Activated CD4-positive, alpha-beta memory T cell treated with anti-CD3 and anti-CD28 coated beads, Interleukin-2, amount 10 ng/mL, durations not matched to agents 7 days and 5 days (primary cell): Measurements from ENCODE around the gene WLS. TPM values are rescaled to one million over a fixed set of nuclear protein-coding genes. Genes with fewer than 3 reads are reported as not detected.
"Not testable (repeated sequence)": the region's sequence is repeated elsewhere in the genome, so short reads cannot be mapped to it uniquely, and the experiment has no call there.

Source experiments
- CTCF ChIA-PET: fragments of 350-600 bp; sonication (Branson Sonifier 250); formaldehyde crosslinking; loops from one replicate; lab custom pipeline; 2021; ENCODE audit warnings: antibody characterized with exemption, inconsistent platforms; lab: Charles Lee
- POLR2A ChIA-PET: fragments of 350-600 bp; sonication (Branson Sonifier 250); formaldehyde crosslinking; loops from one replicate; lab custom pipeline; 2021; ENCODE audit warnings: antibody characterized with exemption; lab: Charles Lee
- DNase-seq: peaks from one replicate; pipeline ENCODE4 v3.0.0-alpha.2; 2020
- H3K27ac Mint-ChIP-seq: one replicate; pipeline ENCODE4 v1.8.0; 2021; ENCODE audit warnings: mild to moderate bottlenecking, mixed read lengths
- H3K27me3 Mint-ChIP-seq: one replicate; pipeline ENCODE4 v1.8.0; 2021; ENCODE audit warnings: mixed read lengths
- H3K36me3 Mint-ChIP-seq: one replicate; pipeline ENCODE4 v1.8.0; 2021; ENCODE audit warnings: low read depth, mixed read lengths
- H3K4me1 Mint-ChIP-seq: one replicate; pipeline ENCODE4 v1.8.0; 2021; ENCODE audit warnings: mixed read lengths
- H3K4me3 Mint-ChIP-seq: one replicate; pipeline ENCODE4 v1.8.0; 2021; ENCODE audit warnings: mild to moderate bottlenecking, mixed read lengths
- H3K9me3 Mint-ChIP-seq: one replicate; pipeline ENCODE4 v1.8.0; 2021; ENCODE audit warnings: mixed read lengths
- total RNA-seq, 2 experiments: library from RNA; stranded (reverse); gene quantifications; one replicate each; pipeline ENCODE4 v1.2.3, GENCODE V29; 2021

The WLS gene
- total RNA-seq, 2 experiments from 2014 or later: not detected

GRCh38 chr1:68181165-68181556 is 51.2 kb downstream of the WLS start:
- CTCF ChIA-PET: no interaction called here
- H3K36me3 Mint-ChIP-seq: no peaks in the 10 kb centered on the region
- POLR2A ChIA-PET: no interaction called here
- no peak overlapping the region for H3K4me3 Mint-ChIP-seq
- H3K27ac Mint-ChIP-seq: no peak overlapping the region
- no peak for DNase-seq
- H3K9me3 Mint-ChIP-seq: no peaks in the 10 kb centered on the region
- H3K27me3 Mint-ChIP-seq: no peaks in the 10 kb centered on the region
- H3K4me1 Mint-ChIP-seq: peaks cover 2% of the 10 kb centered on the region

- no peak overlapping the region for H3K27ac Mint-ChIP-seq
- H3K36me3 Mint-ChIP-seq: no peaks in the 10 kb centered on the region
- ChIA-PET CTCF (no interaction called here), POLR2A (no interaction called here)
- no peaks in the 10 kb centered on the region for H3K9me3 Mint-ChIP-seq
- H3K4me1 Mint-ChIP-seq: peaks cover 2% of the 10 kb centered on the region
- H3K27me3 Mint-ChIP-seq: no peaks in the 10 kb centered on the region
- no peak overlapping the region for H3K4me3 Mint-ChIP-seq
- no peak for DNase-seq
Measured at GRCh38 chr1:68180441-68181164, 51.7 kb downstream of the WLS start.

- Mint-ChIP-seq H3K4me1 (peaks cover 2% of the 10 kb centered on the region), H3K36me3 (no peaks in the 10 kb centered on the region), H3K9me3 (no peaks in the 10 kb centered on the region), H3K4me3 (no peak overlapping the region), H3K27me3 (no peaks in the 10 kb centered on the region), H3K27ac (no peak overlapping the region)
- CTCF ChIA-PET: no interaction called here
- POLR2A ChIA-PET: no interaction called here
- DNase-seq: no peak
Measured at GRCh38 chr1:68178821-68179490, 53.4 kb downstream of the WLS start.

- CTCF ChIA-PET: no interaction called here
- no peak for DNase-seq
- Mint-ChIP-seq H3K9me3 (peaks cover under 1% of the 10 kb centered on the region), H3K36me3 (no peaks in the 10 kb centered on the region), H3K27me3 (no peaks in the 10 kb centered on the region), H3K27ac (no peak overlapping the region), H3K4me3 (no peak overlapping the region), H3K4me1 (peaks cover 2% of the 10 kb centered on the region)
- POLR2A ChIA-PET: no interaction called here
Measured at GRCh38 chr1:68175621-68176398, 56.5 kb downstream of the WLS start.

GRCh38 chr1:68174738-68175113 is 57.6 kb downstream of the WLS start:
- H3K27me3 Mint-ChIP-seq: no peaks in the 10 kb centered on the region
- H3K4me3 Mint-ChIP-seq: no peak overlapping the region
- H3K36me3 Mint-ChIP-seq: no peaks in the 10 kb centered on the region
- H3K27ac Mint-ChIP-seq: no peak overlapping the region
- DNase-seq: no peak
- peaks cover 2% of the 10 kb centered on the region for H3K4me1 Mint-ChIP-seq
- POLR2A ChIA-PET: no interaction called here
- CTCF ChIA-PET: no interaction called here
- peaks cover 4% of the 10 kb centered on the region for H3K9me3 Mint-ChIP-seq

- Mint-ChIP-seq H3K27me3 (no peaks in the 10 kb centered on the region), H3K36me3 (no peaks in the 10 kb centered on the region), H3K4me3 (no peak overlapping the region), H3K9me3 (peaks cover 4% of the 10 kb centered on the region), H3K27ac (no peak overlapping the region), H3K4me1 (peaks cover 2% of the 10 kb centered on the region)
- no peak for DNase-seq
- ChIA-PET CTCF (no interaction called here), POLR2A (no interaction called here)
Measured at GRCh38 chr1:68173936-68174737, 58.2 kb downstream of the WLS start.

GRCh38 chr1:68173283-68173935 is 58.9 kb downstream of the WLS start:
- ChIA-PET POLR2A (no interaction called here), CTCF (no interaction called here)
- Mint-ChIP-seq H3K36me3 (no peaks in the 10 kb centered on the region), H3K9me3 (peaks cover 4% of the 10 kb centered on the region), H3K4me3 (no peak overlapping the region), H3K4me1 (no peaks in the 10 kb centered on the region), H3K27ac (no peak overlapping the region), H3K27me3 (no peaks in the 10 kb centered on the region)
- DNase-seq: no peak

GRCh38 chr1:68171795-68172194 is 60.5 kb downstream of the WLS start:
- DNase-seq, H3K27me3 Mint-ChIP-seq, H3K36me3 Mint-ChIP-seq, CTCF ChIA-PET, H3K4me3 Mint-ChIP-seq, H3K27ac Mint-ChIP-seq, POLR2A ChIA-PET, H3K9me3 Mint-ChIP-seq, H3K4me1 Mint-ChIP-seq: not testable (repeated sequence)

GRCh38 chr1:68168545-68169171 is 63.7 kb downstream of the WLS start:
- H3K9me3 Mint-ChIP-seq: peaks cover 4% of the 10 kb centered on the region
- H3K4me3 Mint-ChIP-seq: no peak overlapping the region
- H3K36me3 Mint-ChIP-seq: no peaks in the 10 kb centered on the region
- CTCF ChIA-PET: no interaction called here
- H3K27ac Mint-ChIP-seq: no peak overlapping the region
- no peaks in the 10 kb centered on the region for H3K27me3 Mint-ChIP-seq
- no peak for DNase-seq
- H3K4me1 Mint-ChIP-seq: no peaks in the 10 kb centered on the region
- POLR2A ChIA-PET: no interaction called here

GRCh38 chr1:68167211-68167610 is 65.1 kb downstream of the WLS start:
- Mint-ChIP-seq H3K4me3 (no peak overlapping the region), H3K27me3 (no peaks in the 10 kb centered on the region), H3K27ac (no peak overlapping the region), H3K36me3 (no peaks in the 10 kb centered on the region), H3K9me3 (peaks cover 4% of the 10 kb centered on the region), H3K4me1 (no peaks in the 10 kb centered on the region)
- CTCF ChIA-PET: no interaction called here
- POLR2A ChIA-PET: no interaction called here
- no peak for DNase-seq

- H3K36me3 Mint-ChIP-seq: no peaks in the 10 kb centered on the region
- DNase-seq: no peak
- CTCF ChIA-PET: no interaction called here
- no peak overlapping the region for H3K4me3 Mint-ChIP-seq
- POLR2A ChIA-PET: no interaction called here
- H3K27me3 Mint-ChIP-seq: no peaks in the 10 kb centered on the region
- no peaks in the 10 kb centered on the region for H3K4me1 Mint-ChIP-seq
- peaks cover 4% of the 10 kb centered on the region for H3K9me3 Mint-ChIP-seq
- H3K27ac Mint-ChIP-seq: no peak overlapping the region
Measured at GRCh38 chr1:68166348-68166747, 66.0 kb downstream of the WLS start.

GRCh38 chr1:68165665-68166064 is 66.7 kb downstream of the WLS start:
- POLR2A ChIA-PET: no interaction called here
- CTCF ChIA-PET: no interaction called here
- no peaks in the 10 kb centered on the region for H3K4me1 Mint-ChIP-seq
- no peak for DNase-seq
- H3K27ac Mint-ChIP-seq: no peak overlapping the region
- peaks cover 2% of the 10 kb centered on the region for H3K9me3 Mint-ChIP-seq
- no peak overlapping the region for H3K4me3 Mint-ChIP-seq
- no peaks in the 10 kb centered on the region for H3K27me3 Mint-ChIP-seq
- no peaks in the 10 kb centered on the region for H3K36me3 Mint-ChIP-seq
